Astrocyte (in vitro differentiated cells and primary cell): ENCODE results near the gene ABCC8. TPM values are rescaled to one million over a fixed set of nuclear protein-coding genes. Genes with fewer than 3 reads are reported as not detected.

Experiments
- DNase-seq: peaks from one replicate; pipeline ENCODE4 v3.0.0-alpha.2; 2010; ENCODE audit warnings: low read depth
- FAIRE-seq: peaks from 2 replicates; lab custom pipeline; 2011; peaks lifted over from hg19 to GRCh38; lab: Jason Lieb, UNC
- H2AFZ ChIP-seq: 2 replicates; pipeline ENCODE4 v1.6.0; 2012; ENCODE audit warnings: low read depth, low read length, inconsistent platforms
- H3K27ac ChIP-seq: 2 replicates; pipeline ENCODE4 v1.5.1; 2011; ENCODE audit warnings: low read depth, low read length, inconsistent platforms
- H3K27me3 ChIP-seq: 2 replicates; pipeline ENCODE4 v1.6.0; 2011; ENCODE audit warnings: low read length, inconsistent platforms; ENCODE audit not compliant: insufficient read depth
- H3K36me3 ChIP-seq: 2 replicates; pipeline ENCODE4 v1.5.1; 2011; ENCODE audit warnings: low read length, inconsistent platforms; ENCODE audit not compliant: insufficient read depth
- H3K4me1 ChIP-seq: 2 replicates; pipeline ENCODE4 v1.5.1; 2011; ENCODE audit warnings: low read length, inconsistent platforms; ENCODE audit not compliant: insufficient read depth
- H3K4me2 ChIP-seq: 2 replicates; pipeline ENCODE4 v1.6.0; 2012; ENCODE audit warnings: low read length, inconsistent platforms
- H3K4me3 ChIP-seq: 2 replicates; pipeline ENCODE4 v1.5.1; 2011; ENCODE audit warnings: low read depth, mild to moderate bottlenecking, low read length, inconsistent platforms; ENCODE audit not compliant: insufficient read depth
- H3K79me2 ChIP-seq: 2 replicates; pipeline ENCODE4 v1.6.0; 2012; ENCODE audit warnings: mild to moderate bottlenecking, low read length, inconsistent platforms; ENCODE audit not compliant: insufficient read depth
- H3K9ac ChIP-seq: 2 replicates; pipeline ENCODE4 v1.6.0; 2012; ENCODE audit warnings: mild to moderate bottlenecking, low read length, inconsistent platforms
- H3K9me3 ChIP-seq: 2 replicates; pipeline ENCODE4 v1.5.1; 2012; ENCODE audit warnings: low read depth, mild to moderate bottlenecking, low read length, inconsistent platforms; ENCODE audit not compliant: insufficient read depth
- H4K20me1 ChIP-seq: 2 replicates; pipeline ENCODE4 v1.6.0; 2012; ENCODE audit warnings: low read length, inconsistent platforms; ENCODE audit not compliant: insufficient read depth
- H3K27ac Mint-ChIP-seq: one replicate; pipeline ENCODE4 v1.8.0; 2021; ENCODE audit warnings: mild to moderate bottlenecking, mixed read lengths; ENCODE audit not compliant: unreplicated experiment
- H3K27me3 Mint-ChIP-seq: one replicate; pipeline ENCODE4 v1.8.0; 2021; ENCODE audit warnings: low read depth, mixed read lengths; ENCODE audit not compliant: unreplicated experiment
- H3K36me3 Mint-ChIP-seq: one replicate; pipeline ENCODE4 v1.8.0; 2021; ENCODE audit warnings: low read depth, mixed read lengths; ENCODE audit not compliant: unreplicated experiment
- H3K4me1 Mint-ChIP-seq: one replicate; pipeline ENCODE4 v1.8.0; 2021; ENCODE audit warnings: low read depth, mixed read lengths; ENCODE audit not compliant: unreplicated experiment
- H3K4me3 Mint-ChIP-seq: one replicate; pipeline ENCODE4 v1.8.0; 2021; ENCODE audit warnings: mild to moderate bottlenecking, moderate library complexity, mixed read lengths; ENCODE audit not compliant: unreplicated experiment
- H3K9me3 Mint-ChIP-seq: one replicate; pipeline ENCODE4 v1.8.0; 2021; ENCODE audit warnings: mild to moderate bottlenecking, mixed read lengths; ENCODE audit not compliant: unreplicated experiment
- CTCF ChIP-seq: IDR thresholded peaks from 2 replicates; pipeline ENCODE4 v1.5.1; 2011; ENCODE audit warnings: low read depth, mild to moderate bottlenecking, inconsistent platforms, low read length, moderate library complexity; ENCODE audit not compliant: insufficient read depth
- EZH2 ChIP-seq: IDR thresholded peaks from 2 replicates; pipeline ENCODE4 v1.6.1; 2012; ENCODE audit warnings: mild to moderate bottlenecking, low read length, inconsistent platforms; ENCODE audit not compliant: insufficient read depth
- total RNA-seq: library from RNA; stranded (reverse); gene quantifications from 2 replicates; pipeline ENCODE4 v1.2.1, GENCODE V29; 2021

ABCC8 gene
- total RNA-seq, 1 donor from 2014 or later = not detected

GRCh38 chr11:17407575-17407974 lies 69.1 kb downstream of the ABCC8 start:
- Histone ChIP-seq H3K4me2 (no peak overlapping the region), H3K79me2 (no peaks in the 10 kb centered on the region), H3K27ac (no peak overlapping the region), H3K4me3 (no peak overlapping the region), H3K9ac (no peak overlapping the region), H2AFZ (no peak overlapping the region), H3K27me3 (peaks cover 2% of the 10 kb centered on the region), H4K20me1 (no peaks in the 10 kb centered on the region), H3K9me3 (no peaks in the 10 kb centered on the region), H3K4me1 (no peaks in the 10 kb centered on the region), H3K36me3 (no peaks in the 10 kb centered on the region)
- no peak for FAIRE-seq
- TF ChIP-seq EZH2 (no peak), CTCF (no peak)
- no peaks in the 10 kb centered on the region for H3K4me1 Mint-ChIP-seq
- peaks cover 6% of the 10 kb centered on the region for H3K9me3 Mint-ChIP-seq
- H3K4me3 Mint-ChIP-seq = no peak overlapping the region
- no peak overlapping the region for H3K27ac Mint-ChIP-seq
- H3K36me3 Mint-ChIP-seq = no peaks in the 10 kb centered on the region
- no peak for DNase-seq
- peaks cover 26% of the 10 kb centered on the region for H3K27me3 Mint-ChIP-seq

DNA sequence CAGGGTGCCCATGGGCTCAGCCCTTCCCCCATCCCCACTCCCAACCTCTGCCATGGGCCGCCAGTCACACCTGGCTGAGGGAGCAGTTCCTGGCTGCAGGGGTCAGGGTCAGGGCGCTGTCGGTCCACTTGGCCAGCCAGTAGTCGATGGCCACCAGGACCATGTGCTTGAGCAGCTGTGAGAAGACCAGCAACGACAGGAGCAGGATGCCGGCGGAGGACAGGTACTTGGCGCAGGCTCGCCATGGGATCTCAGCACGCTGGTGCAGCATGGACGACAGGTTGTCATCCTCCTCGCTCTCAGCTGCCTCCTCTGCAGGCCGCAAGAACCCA lies 69.9 kb downstream of the ABCC8 start:
- Histone ChIP-seq H3K4me2 (no peak overlapping the region), H3K4me3 (no peak overlapping the region), H3K79me2 (no peaks in the 10 kb centered on the region), H3K4me1 (no peaks in the 10 kb centered on the region), H3K27me3 (peaks cover 2% of the 10 kb centered on the region), H3K9ac (no peak overlapping the region), H3K27ac (no peak overlapping the region), H4K20me1 (no peaks in the 10 kb centered on the region), H3K36me3 (no peaks in the 10 kb centered on the region), H2AFZ (no peak overlapping the region), H3K9me3 (no peaks in the 10 kb centered on the region)
- Mint-ChIP-seq H3K27me3 (peaks cover 23% of the 10 kb centered on the region), H3K27ac (no peak overlapping the region), H3K9me3 (peaks cover 6% of the 10 kb centered on the region), H3K36me3 (no peaks in the 10 kb centered on the region), H3K4me3 (no peak overlapping the region), H3K4me1 (no peaks in the 10 kb centered on the region)
- TF ChIP-seq CTCF (no peak), EZH2 (no peak)
- FAIRE-seq = no peak
- DNase-seq = no peak

DNA sequence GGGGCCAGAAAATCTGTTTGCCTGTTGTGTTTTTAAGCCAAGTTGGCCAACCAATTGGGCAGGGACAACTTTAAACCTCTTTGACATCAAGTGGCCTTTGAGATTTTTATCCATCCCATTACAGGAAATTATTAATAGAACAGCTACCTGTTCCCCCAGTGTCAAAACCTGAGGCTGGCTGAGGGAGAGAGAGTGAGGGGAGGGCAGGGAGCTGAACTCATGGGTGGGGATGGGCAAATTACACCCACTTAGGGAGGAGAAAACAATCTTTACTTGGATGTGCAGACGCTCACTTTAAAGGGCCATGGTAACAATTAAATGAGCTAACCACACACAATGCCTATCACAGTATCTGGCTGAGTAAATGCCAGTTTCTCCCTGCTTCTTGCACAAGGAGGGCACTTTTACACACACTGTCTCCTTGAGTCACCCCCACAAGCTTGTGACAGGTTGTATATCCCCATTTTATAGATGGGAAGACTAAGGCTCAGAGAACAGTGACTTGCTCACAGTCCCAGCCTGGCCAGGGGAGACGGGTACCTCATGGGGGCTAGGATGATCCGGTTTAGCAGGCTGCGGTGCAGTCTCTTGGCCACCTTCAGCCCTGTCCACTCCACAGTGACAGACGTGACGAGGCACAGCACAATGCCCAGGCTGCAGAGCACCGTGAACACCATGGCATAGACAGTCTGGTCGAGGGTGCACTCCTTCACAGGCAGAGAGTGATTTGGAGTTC lies 70.4 kb downstream of the ABCC8 start:
- Mint-ChIP-seq H3K27ac (no peak overlapping the region), H3K4me3 (no peak overlapping the region), H3K36me3 (no peaks in the 10 kb centered on the region), H3K27me3 (peaks cover 24% of the 10 kb centered on the region), H3K4me1 (no peaks in the 10 kb centered on the region), H3K9me3 (peaks cover 6% of the 10 kb centered on the region)
- no peak overlapping the region for H3K27ac ChIP-seq
- peak overlapping the region; percentile 19 for H3K4me2 ChIP-seq
- DNase-seq (no peak), FAIRE-seq (no peak)
- no peaks in the 10 kb centered on the region for H3K4me1 ChIP-seq
- H3K27me3 ChIP-seq = peaks cover 2% of the 10 kb centered on the region
- H4K20me1 ChIP-seq = no peaks in the 10 kb centered on the region
- H2AFZ ChIP-seq = no peak overlapping the region
- H3K4me3 ChIP-seq = no peak overlapping the region
- no peaks in the 10 kb centered on the region for H3K36me3 ChIP-seq
- no peak overlapping the region for H3K9ac ChIP-seq
- no peaks in the 10 kb centered on the region for H3K79me2 ChIP-seq
- no peaks in the 10 kb centered on the region for H3K9me3 ChIP-seq
- TF ChIP-seq EZH2 (no peak), CTCF (no peak)
